ENCODE results near the gene PTGR3.
A peak's percentile ranks its signal among the peaks of the same experiment; 100 is the strongest.

The PTGR3 gene

DNA sequence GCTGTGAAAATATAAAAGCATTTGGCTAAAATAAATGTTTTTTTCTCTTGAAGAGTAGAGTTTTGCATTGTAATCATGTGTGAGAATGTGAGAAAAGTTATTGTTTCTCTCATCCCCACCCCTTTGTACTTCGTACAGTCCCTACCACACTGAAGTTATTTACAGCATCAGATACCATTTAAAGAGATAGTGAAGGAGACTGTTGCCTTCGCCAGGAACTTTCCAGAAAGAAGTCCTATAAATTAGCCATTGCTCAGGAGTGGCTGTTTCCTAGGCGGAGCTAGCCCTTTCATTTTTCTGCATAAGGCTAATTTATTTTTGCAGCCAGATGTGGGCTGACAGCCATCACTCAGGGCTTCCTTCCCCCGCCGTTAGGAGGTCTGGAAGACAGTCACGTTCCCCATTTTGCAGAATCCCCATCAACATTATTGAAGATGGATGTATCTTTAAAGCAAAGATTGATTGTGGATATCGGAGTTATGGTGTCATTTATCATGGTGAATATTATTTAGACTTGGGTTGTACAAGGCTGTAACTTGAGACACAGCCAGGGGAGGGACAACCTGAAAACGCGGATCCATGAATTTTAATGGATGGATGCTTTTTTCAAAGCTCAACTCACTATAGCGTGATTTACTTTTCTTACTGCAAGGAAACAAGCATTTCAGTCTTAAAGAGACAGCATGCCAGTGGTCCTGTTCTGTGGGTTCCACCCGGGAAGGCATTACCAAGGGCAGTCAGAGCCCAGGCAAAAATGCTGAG lies 18.8 kb upstream of the PTGR3 start:
- Histone ChIP-seq H3K27ac (no peak overlapping the region), H3K4me3 (peak overlapping the region; percentile 43)
- DNase-seq (ENCODE audit: low spot score), result no peak
- TF ChIP-seq, protein P1, sequence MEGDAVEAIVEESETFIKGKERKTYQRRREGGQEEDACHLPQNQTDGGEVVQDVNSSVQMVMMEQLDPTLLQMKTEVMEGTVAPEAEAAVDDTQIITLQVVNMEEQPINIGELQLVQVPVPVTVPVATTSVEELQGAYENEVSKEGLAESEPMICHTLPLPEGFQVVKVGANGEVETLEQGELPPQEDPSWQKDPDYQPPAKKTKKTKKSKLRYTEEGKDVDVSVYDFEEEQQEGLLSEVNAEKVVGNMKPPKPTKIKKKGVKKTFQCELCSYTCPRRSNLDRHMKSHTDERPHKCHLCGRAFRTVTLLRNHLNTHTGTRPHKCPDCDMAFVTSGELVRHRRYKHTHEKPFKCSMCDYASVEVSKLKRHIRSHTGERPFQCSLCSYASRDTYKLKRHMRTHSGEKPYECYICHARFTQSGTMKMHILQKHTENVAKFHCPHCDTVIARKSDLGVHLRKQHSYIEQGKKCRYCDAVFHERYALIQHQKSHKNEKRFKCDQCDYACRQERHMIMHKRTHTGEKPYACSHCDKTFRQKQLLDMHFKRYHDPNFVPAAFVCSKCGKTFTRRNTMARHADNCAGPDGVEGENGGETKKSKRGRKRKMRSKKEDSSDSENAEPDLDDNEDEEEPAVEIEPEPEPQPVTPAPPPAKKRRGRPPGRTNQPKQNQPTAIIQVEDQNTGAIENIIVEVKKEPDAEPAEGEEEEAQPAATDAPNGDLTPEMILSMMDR (IDR thresholded peaks at IDR 0.05), result no peak

DNA sequence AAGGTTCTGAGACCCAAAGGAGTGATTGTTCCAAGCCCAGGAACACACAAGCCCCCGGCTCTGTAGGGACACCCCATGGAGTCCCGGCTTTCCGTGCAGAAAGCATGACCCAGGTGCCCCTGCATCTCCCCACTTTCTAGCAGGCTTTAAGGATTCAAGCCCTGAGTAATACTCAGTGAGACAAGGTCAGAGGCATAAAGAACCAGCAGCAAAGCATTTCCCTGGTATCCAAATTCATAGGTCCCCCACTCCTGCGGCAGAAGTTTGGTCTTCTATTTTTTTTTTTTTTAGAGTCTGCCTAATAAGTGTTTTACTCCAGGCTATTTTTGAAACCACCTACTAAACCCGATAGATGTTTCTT lies 18.0 kb upstream of the PTGR3 start:
- Histone ChIP-seq H3K4me3 (peak overlapping the region; percentile 43), H3K27ac (peak overlapping the region in 1 of 2 donors; percentile 18)
- TF ChIP-seq, protein P1 (IDR thresholded peaks at IDR 0.05), result no peak
- no peak for DNase-seq (ENCODE audit: low spot score)

DNA sequence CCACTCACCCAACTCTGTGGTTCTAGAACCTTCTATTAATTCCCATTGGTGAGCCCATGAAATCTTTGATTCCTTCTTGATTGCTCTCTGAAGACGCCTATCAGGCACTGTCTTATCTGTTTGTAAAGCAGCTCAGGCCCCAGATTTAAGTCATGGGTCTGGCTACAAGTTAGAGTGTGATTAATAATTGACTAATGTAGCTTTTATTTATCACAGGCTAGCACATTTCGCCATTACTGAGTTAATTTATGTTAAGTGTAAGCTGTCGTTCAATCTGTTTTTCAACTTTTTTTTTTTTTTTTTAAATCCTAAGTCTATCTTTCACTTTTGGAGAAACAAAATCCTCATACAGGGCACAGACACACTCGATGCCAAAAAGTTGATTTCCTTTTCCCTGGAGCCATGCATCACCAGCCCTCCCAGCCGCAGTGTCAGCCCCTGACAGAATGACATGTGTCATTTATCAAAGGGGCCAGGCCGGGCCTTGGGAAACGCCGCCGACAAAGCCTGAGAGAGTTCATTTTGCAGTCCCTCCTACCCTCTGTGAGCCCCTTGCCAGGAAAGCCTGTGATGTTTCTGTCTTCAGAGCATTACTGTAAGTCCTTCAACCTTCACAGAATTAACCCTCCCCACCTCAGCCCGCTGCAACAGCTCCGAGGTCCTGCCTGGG lies 17.5 kb upstream of the PTGR3 start:
- TF ChIP-seq, protein P1 (IDR thresholded peaks at IDR 0.05), result no peak
- DNase-seq (ENCODE audit: low spot score), result no peak
- Histone ChIP-seq H3K27ac (peak overlapping the region in 1 of 2 donors; percentile 18), H3K4me3 (peak overlapping the region; percentile 43)

DNA sequence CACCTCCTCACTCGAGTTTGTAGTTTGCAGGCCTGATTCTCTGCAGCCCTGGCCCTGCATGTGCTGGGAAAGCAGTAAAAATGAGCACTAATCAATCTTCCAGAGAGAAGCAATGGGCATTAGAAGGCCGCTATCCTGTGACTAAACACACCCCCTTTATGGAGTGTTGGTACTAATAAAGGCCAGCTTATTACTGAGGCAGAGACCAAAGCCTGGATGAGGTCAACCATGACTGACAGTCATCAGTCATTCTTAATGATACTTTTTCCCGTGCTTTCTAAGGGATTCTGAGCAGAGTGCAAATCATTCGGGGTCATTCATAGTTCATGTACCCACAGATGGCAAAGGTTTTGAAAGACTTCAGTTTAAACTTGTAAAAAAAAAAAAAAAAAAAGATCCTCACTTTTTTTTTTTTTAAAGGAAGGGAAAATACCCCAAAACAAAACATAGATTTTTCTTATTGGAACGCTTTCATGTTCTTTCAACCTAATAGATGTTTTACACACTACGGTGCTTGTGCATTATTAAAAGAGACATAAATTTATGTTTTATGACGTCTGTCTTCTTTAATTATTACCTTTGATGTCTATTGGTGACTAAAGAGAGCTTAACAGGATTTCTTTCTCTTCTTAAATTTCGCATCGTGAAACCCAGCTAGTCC lies 14.9 kb upstream of the PTGR3 start:
- H3K4me3 ChIP-seq, result no peak overlapping the region
- H3K27ac ChIP-seq, result no peak overlapping the region
- TF ChIP-seq, protein P1 (IDR thresholded peaks at IDR 0.05), result no peak
- DNase-seq (ENCODE audit: low spot score), result no peak

DNA sequence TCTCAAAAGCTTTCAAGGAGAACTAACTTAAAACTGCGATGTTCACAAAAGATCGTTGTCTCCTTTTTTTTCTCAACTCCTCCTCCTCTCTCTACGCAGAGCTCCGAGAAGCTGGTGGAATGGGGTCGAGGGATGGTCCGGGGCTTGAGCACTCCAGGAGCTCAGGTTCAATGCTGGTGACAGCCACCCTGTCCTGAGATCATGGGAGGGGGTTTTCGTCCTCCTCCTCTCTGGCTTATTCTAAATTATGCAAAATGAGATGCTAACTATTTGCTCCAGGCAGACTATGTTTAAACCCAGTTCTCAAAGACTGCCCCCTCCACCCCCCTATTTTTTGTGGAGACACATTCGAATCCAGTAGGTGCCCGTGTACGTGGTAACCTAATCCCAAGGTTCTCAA lies 13.5 kb upstream of the PTGR3 start:
- TF ChIP-seq, protein P1 (IDR thresholded peaks at IDR 0.05), result no peak
- no peak overlapping the region for H3K27ac ChIP-seq
- DNase-seq (ENCODE audit: low spot score), result no peak
- no peak overlapping the region for H3K4me3 ChIP-seq

DNA sequence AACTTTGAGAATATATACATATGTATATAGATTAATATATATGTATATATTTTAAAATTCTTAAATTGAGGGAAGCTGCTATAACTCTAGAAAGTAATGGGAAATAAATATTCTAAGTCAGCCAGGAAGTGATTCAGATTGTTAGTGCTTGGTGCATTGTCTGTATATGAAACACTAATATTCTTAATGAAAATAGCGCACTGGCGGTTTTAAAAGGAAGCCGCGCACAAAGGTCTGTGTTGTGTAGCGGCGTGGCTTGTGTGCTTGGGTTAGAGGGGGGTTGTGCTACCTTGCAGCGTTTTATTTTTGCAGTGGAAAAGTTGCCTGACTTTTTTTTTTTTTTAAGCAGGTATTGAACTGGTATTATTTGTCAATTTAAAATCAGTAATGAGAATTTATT lies 13.0 kb upstream of the PTGR3 start:
- Histone ChIP-seq H3K4me3 (no peak overlapping the region), H3K27ac (no peak overlapping the region)
- no peak for DNase-seq (ENCODE audit: low spot score)
- TF ChIP-seq, protein P1 (IDR thresholded peaks at IDR 0.05), result no peak
